Activated CD4-positive, alpha-beta memory T cell treated with anti-CD3 and anti-CD28 coated beads, Interleukin-2, amount 10 ng/mL, durations not matched to agents 7 days and 5 days (primary cell): ENCODE measurements around the gene LDLRAD3. TPM values are rescaled to one million over a fixed set of nuclear protein-coding genes. Genes with fewer than 3 reads are reported as not detected.
A peak's percentile ranks its signal among the peaks of the same experiment; 100 is the strongest.

ENCODE experiments used
- CTCF ChIA-PET: fragments of 350-600 bp; sonication (Branson Sonifier 250); formaldehyde crosslinking; loops from one replicate; lab custom pipeline; 2021; ENCODE audit warnings: antibody characterized with exemption, inconsistent platforms; lab: Charles Lee
- POLR2A ChIA-PET: fragments of 350-600 bp; sonication (Branson Sonifier 250); formaldehyde crosslinking; loops from one replicate; lab custom pipeline; 2021; ENCODE audit warnings: antibody characterized with exemption; lab: Charles Lee
- DNase-seq: peaks from one replicate; pipeline ENCODE4 v3.0.0-alpha.2; 2020
- H3K27ac Mint-ChIP-seq: one replicate; pipeline ENCODE4 v1.8.0; 2021; ENCODE audit warnings: mild to moderate bottlenecking, mixed read lengths
- H3K27me3 Mint-ChIP-seq: one replicate; pipeline ENCODE4 v1.8.0; 2021; ENCODE audit warnings: mixed read lengths
- H3K36me3 Mint-ChIP-seq: one replicate; pipeline ENCODE4 v1.8.0; 2021; ENCODE audit warnings: low read depth, mixed read lengths
- H3K4me1 Mint-ChIP-seq: one replicate; pipeline ENCODE4 v1.8.0; 2021; ENCODE audit warnings: mixed read lengths
- H3K4me3 Mint-ChIP-seq: one replicate; pipeline ENCODE4 v1.8.0; 2021; ENCODE audit warnings: mild to moderate bottlenecking, mixed read lengths
- H3K9me3 Mint-ChIP-seq: one replicate; pipeline ENCODE4 v1.8.0; 2021; ENCODE audit warnings: mixed read lengths
- total RNA-seq, 2 experiments: library from RNA; stranded (reverse); gene quantifications; one replicate each; pipeline ENCODE4 v1.2.3, GENCODE V29; 2021

LDLRAD3 gene
- total RNA-seq, 2 experiments from 2014 or later = not detected

DNA sequence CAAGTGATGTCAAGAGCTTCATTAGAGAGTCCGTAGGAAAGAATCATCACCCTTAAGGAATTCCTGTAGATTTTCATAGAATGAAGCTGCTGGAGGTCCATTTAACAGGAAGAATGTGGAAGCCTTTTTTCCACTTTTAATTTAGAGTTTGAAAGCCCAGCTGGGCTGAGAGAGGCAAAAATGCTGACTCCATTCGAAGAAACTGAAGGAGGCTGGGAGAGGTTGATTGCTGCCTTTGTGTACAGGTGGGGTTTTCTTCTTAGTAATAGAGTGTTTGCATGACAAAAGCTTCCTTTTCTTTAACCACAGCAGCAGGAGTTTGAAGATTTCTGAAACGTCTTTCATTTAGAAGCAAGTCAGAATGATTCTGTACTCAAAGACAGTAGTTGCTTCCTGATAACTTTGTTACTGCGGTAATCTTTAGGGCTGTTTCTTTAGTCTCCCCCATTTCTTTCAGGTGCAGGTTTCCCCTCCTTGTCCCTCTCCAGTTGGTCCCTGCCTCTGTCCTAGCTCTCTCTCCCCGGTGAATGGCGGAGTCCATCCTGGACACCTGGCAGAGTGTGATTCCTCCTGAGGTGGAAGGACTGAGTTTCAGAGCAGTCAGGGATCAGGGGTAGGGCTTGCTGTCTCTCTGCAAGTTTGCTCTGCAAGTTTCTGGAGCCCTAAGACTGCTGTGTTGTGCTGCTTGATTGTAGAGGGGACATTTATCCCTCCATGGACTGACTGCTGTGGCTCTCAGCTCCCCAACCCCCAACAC, 166.2 kb downstream of the LDLRAD3 start:
- peaks cover 6% of the 10 kb centered on the region for H3K9me3 Mint-ChIP-seq
- H3K4me3 Mint-ChIP-seq = no peak overlapping the region
- H3K27ac Mint-ChIP-seq = peak overlapping the region; percentile 12
- peaks cover 3% of the 10 kb centered on the region for H3K27me3 Mint-ChIP-seq
- H3K4me1 Mint-ChIP-seq = peaks cover 10% of the 10 kb centered on the region
- POLR2A ChIA-PET = no interaction called here
- no peak for DNase-seq
- H3K36me3 Mint-ChIP-seq = no peaks in the 10 kb centered on the region
- CTCF ChIA-PET = interaction anchor here (0.8 kb wide), 1 partner anchor 22 kb away, joined by 3 read pairs; no protein-coding TSS in a partner anchor

DNA sequence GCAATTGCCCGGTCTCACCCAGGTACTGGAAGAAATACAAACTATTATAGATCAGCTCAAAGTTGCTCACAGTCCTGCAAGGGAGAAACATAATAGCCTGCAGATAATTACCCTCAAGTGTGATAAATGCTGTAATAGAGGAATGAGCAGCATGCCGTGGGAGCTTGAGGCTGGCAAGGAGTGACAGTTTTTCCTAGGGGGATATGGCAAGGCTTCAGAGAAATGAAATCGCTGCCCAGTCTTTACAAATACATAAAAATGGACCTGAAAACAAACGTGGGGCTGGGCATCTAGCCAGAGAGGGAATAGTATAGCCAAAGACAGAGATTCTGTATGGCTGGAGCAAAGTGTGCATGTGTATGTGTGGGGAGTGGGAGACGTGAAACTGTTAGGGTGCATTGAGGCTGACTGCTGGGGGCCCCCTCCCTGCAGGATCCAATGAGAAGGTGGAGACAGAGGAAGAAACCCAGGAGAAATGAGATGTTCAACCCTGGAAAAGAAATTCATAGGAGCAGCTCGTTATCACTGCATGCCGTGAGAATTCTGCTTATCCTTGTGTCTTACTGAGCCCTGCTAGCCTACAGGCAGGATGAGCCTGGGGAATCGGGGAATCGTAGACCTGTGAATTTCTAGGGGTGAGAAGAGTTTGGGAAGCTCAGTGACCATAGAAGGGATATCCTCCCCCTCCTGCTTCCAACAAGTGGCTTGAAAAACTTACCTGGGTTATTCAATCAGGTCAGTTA, 167.0 kb downstream of the LDLRAD3 start:
- Mint-ChIP-seq H3K36me3 (no peaks in the 10 kb centered on the region), H3K27me3 (peaks cover 3% of the 10 kb centered on the region), H3K27ac (peak overlapping the region; percentile 12), H3K4me1 (peaks cover 10% of the 10 kb centered on the region), H3K4me3 (no peak overlapping the region), H3K9me3 (peaks cover 11% of the 10 kb centered on the region)
- CTCF ChIA-PET = interaction anchor here (0.7 kb wide), 1 partner anchor 129 kb away, joined by 5 read pairs; no protein-coding TSS in a partner anchor
- no peak for DNase-seq
- POLR2A ChIA-PET = no interaction called here

DNA sequence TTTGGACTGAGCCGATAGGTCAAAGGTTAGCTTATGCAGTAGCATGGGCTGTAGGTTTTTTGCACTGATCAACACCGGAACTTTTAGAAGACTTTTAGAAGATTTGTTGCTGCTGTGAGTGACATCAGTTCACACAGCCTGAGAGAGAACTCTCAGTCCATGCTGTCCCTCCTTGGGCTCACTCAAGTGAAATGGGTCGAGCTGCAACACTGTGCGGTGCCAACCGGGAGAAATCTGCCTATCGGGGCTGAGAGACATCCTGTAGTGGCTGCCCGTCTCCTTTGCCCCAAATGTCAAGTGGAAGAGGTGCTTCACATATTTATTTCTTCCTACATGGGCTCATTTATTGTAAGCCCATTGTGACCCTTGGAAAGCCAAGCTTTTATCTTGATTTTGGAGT, 170.2 kb downstream of the LDLRAD3 start:
- peaks cover 2% of the 10 kb centered on the region for H3K27me3 Mint-ChIP-seq
- no peaks in the 10 kb centered on the region for H3K36me3 Mint-ChIP-seq
- POLR2A ChIA-PET = no interaction called here
- no peak overlapping the region for H3K4me3 Mint-ChIP-seq
- peaks cover 10% of the 10 kb centered on the region for H3K4me1 Mint-ChIP-seq
- DNase-seq = no peak
- peaks cover 11% of the 10 kb centered on the region for H3K9me3 Mint-ChIP-seq
- H3K27ac Mint-ChIP-seq = no peak overlapping the region
- CTCF ChIA-PET = interaction anchor here (1.1 kb wide), 1 partner anchor 72 kb away, joined by 3 read pairs; no protein-coding TSS in a partner anchor

- Mint-ChIP-seq H3K27me3 (peaks cover 2% of the 10 kb centered on the region), H3K27ac (no peak overlapping the region), H3K9me3 (peaks cover 11% of the 10 kb centered on the region), H3K4me1 (peaks cover 5% of the 10 kb centered on the region), H3K36me3 (no peaks in the 10 kb centered on the region), H3K4me3 (no peak overlapping the region)
- ChIA-PET POLR2A (no interaction called here), CTCF (interaction anchor here (1.1 kb wide), 1 partner anchor 73 kb away, joined by 3 read pairs; no protein-coding TSS in a partner anchor)
- DNase-seq = no peak
Measured at GRCh38 chr11:36115378-36115801, 171.5 kb downstream of the LDLRAD3 start.

- Mint-ChIP-seq H3K4me3 (no peak overlapping the region), H3K27me3 (peaks cover 2% of the 10 kb centered on the region), H3K36me3 (no peaks in the 10 kb centered on the region), H3K4me1 (no peaks in the 10 kb centered on the region), H3K9me3 (peaks cover 11% of the 10 kb centered on the region), H3K27ac (no peak overlapping the region)
- no peak for DNase-seq
- POLR2A ChIA-PET = no interaction called here
- CTCF ChIA-PET = no interaction called here
Measured at GRCh38 chr11:36116161-36116560, 172.3 kb downstream of the LDLRAD3 start.

DNA sequence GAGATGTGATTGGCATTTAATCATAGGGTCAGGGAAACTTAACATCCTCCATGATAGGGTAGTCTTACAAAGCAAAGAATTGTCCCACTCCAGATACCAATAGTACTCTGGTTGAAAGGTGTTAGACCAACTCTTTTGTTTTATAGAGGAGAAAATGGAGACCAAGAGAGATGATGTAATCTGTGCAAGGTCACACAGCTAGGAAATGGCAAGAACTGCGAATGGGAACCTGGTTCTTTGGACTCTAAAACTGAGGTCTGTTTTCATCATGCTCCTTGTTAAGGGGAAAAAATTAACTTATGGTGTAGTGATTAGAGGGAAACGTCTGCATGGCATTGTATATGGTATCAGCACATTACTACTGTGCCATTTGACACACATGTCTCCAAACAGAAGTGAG, 174.2 kb downstream of the LDLRAD3 start:
- peaks cover 2% of the 10 kb centered on the region for H3K27me3 Mint-ChIP-seq
- peaks cover 11% of the 10 kb centered on the region for H3K9me3 Mint-ChIP-seq
- no peak for DNase-seq
- no peak overlapping the region for H3K4me3 Mint-ChIP-seq
- POLR2A ChIA-PET = no interaction called here
- CTCF ChIA-PET = interaction anchor here (1.1 kb wide), 1 partner anchor 296 kb away, joined by 3 read pairs; no protein-coding TSS in a partner anchor
- no peaks in the 10 kb centered on the region for H3K36me3 Mint-ChIP-seq
- H3K4me1 Mint-ChIP-seq = no peaks in the 10 kb centered on the region
- H3K27ac Mint-ChIP-seq = no peak overlapping the region

GRCh38 chr11:36119300-36119699, 175.4 kb downstream of the LDLRAD3 start:
- Mint-ChIP-seq H3K27ac (no peak overlapping the region), H3K4me1 (no peaks in the 10 kb centered on the region), H3K36me3 (no peaks in the 10 kb centered on the region), H3K9me3 (peaks cover 9% of the 10 kb centered on the region), H3K4me3 (no peak overlapping the region), H3K27me3 (peaks cover 2% of the 10 kb centered on the region)
- ChIA-PET CTCF (no interaction called here), POLR2A (no interaction called here)
- no peak for DNase-seq

DNA sequence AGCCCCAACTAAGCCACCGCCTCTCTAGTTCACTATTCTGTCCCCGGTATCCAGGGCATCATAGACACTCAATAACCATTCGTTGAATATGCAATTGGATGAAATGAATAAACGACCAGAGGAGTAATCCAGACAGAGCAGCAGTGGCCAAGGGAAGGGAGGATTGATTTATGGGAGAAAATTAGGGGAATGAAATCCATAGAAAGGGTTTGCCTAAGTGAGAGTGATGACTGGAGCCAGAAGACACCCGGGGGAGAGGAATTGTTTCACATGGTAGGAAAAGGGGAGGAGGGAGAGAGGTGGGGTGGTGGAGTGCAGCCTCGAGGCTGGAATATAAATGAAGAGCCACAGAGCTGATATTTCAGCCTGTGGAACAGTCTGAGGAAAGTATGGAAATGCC, 177.2 kb downstream of the LDLRAD3 start:
- no peaks in the 10 kb centered on the region for H3K36me3 Mint-ChIP-seq
- H3K4me1 Mint-ChIP-seq = no peaks in the 10 kb centered on the region
- no peak for DNase-seq
- no peak overlapping the region for H3K4me3 Mint-ChIP-seq
- peaks cover 11% of the 10 kb centered on the region for H3K27me3 Mint-ChIP-seq
- ChIA-PET POLR2A (no interaction called here), CTCF (no interaction called here)
- H3K27ac Mint-ChIP-seq = no peak overlapping the region
- H3K9me3 Mint-ChIP-seq = no peaks in the 10 kb centered on the region

DNA sequence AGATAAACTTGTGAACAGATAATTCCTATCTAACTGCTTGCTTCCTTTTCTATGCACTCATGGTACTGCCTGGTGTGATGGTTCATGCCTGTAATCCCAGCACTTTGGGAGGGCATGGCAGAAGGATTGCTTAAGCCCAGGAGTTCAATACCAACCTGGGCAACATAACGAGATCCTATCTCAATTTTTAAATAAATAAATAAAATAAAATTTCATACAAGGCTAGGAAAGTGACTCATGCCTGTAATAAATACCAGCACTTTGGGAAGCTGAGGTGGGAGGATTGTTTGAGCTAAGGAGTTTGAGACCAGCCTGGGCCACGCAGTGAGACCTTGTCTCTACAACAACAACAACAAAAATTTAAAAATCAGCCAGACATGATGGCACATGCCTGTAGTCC, 178.8 kb downstream of the LDLRAD3 start:
- Mint-ChIP-seq H3K9me3 (no peaks in the 10 kb centered on the region), H3K27me3 (peaks cover 17% of the 10 kb centered on the region), H3K27ac (no peak overlapping the region), H3K4me3 (no peak overlapping the region), H3K4me1 (no peaks in the 10 kb centered on the region), H3K36me3 (no peaks in the 10 kb centered on the region)
- DNase-seq = no peak
- POLR2A ChIA-PET = no interaction called here
- CTCF ChIA-PET = no interaction called here

DNA sequence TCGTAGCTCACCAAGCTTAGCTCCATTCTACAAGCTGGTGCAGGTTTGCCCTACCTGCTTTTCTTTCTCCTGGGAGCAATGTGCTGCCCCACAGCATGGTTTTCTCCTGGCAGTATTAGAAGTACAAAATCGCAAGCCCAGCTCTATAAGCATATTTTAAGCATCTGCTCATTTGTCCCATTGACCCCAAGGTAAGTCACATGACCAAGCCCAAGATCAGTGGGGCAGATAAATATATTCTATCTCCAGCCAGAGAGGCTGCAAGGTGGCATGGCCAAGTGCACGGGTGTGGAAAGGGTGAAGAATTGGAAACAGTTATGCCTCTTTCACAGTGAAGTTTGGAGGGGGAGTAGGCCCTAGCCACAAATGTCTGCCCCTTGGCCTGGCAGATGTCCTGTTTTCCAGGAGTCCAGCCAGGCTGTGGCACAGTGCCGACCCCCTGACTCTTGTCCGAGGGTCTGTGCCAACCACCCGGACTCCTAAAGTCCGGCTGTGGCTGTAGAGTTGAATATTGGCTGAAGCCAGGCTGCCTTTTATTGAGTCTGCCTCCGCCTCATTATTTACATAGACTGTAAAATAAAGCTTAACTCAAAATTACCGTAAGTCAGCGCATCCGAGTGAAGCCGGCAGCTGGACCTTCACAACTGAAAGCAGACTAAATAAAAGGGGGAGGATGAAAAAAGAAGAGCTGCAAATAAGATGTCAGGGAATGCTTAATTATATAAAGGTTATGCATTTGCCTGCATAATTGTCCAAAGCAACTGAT, 179.7 kb downstream of the LDLRAD3 start:
- ChIA-PET CTCF (interaction anchor here (1.0 kb wide), 1 partner anchor 302 kb away, joined by 4 read pairs; no protein-coding TSS in a partner anchor), POLR2A (no interaction called here)
- DNase-seq = no peak
- no peaks in the 10 kb centered on the region for H3K9me3 Mint-ChIP-seq
- H3K27me3 Mint-ChIP-seq = peaks cover 18% of the 10 kb centered on the region
- no peak overlapping the region for H3K4me3 Mint-ChIP-seq
- no peaks in the 10 kb centered on the region for H3K4me1 Mint-ChIP-seq
- H3K36me3 Mint-ChIP-seq = no peaks in the 10 kb centered on the region
- no peak overlapping the region for H3K27ac Mint-ChIP-seq

- Mint-ChIP-seq H3K4me1 (no peaks in the 10 kb centered on the region), H3K4me3 (no peak overlapping the region), H3K27ac (no peak overlapping the region), H3K36me3 (no peaks in the 10 kb centered on the region), H3K9me3 (no peaks in the 10 kb centered on the region), H3K27me3 (peaks cover 23% of the 10 kb centered on the region)
- ChIA-PET CTCF (no interaction called here), POLR2A (no interaction called here)
- no peak for DNase-seq
Measured at GRCh38 chr11:36126678-36127077, 182.8 kb downstream of the LDLRAD3 start.

- no peaks in the 10 kb centered on the region for H3K9me3 Mint-ChIP-seq
- CTCF ChIA-PET = no interaction called here
- H3K4me1 Mint-ChIP-seq = no peaks in the 10 kb centered on the region
- no peaks in the 10 kb centered on the region for H3K36me3 Mint-ChIP-seq
- no peak overlapping the region for H3K4me3 Mint-ChIP-seq
- H3K27ac Mint-ChIP-seq = no peak overlapping the region
- no peak for DNase-seq
- peaks cover 23% of the 10 kb centered on the region for H3K27me3 Mint-ChIP-seq
- POLR2A ChIA-PET = no interaction called here
Measured at GRCh38 chr11:36127550-36127949, 183.7 kb downstream of the LDLRAD3 start.

DNA sequence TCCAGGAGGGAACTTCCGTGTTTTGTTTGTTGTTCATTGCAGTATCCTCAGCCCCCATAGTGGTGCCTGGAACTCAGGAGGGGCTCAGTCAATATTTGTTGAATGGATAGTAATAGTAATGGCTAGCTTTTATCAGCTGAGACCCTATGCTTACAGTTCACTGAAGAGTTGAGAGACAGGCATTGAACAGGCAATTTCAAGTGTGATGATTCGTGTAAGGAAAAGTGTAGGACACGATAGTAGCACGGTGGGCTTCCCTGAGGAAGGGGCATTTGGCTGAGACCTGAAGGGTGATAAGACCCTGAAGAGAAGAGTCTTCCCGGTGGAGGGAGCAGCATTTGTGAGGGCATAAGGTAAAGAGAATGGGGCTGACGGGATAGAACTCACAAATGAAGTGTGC, 186.1 kb downstream of the LDLRAD3 start:
- no peak overlapping the region for H3K4me3 Mint-ChIP-seq
- CTCF ChIA-PET = no interaction called here
- no peak for DNase-seq
- H3K27ac Mint-ChIP-seq = no peak overlapping the region
- peaks cover 22% of the 10 kb centered on the region for H3K27me3 Mint-ChIP-seq
- H3K36me3 Mint-ChIP-seq = no peaks in the 10 kb centered on the region
- H3K4me1 Mint-ChIP-seq = no peaks in the 10 kb centered on the region
- H3K9me3 Mint-ChIP-seq = no peaks in the 10 kb centered on the region
- POLR2A ChIA-PET = no interaction called here
